HUES64 (cell line): Measurements from ENCODE around the gene LONP2.

Experiments
- H3K27ac ChIP-seq: 2 replicates; pipeline ENCODE4 v1.7.0; 2013; ENCODE audit warnings: low read depth, low read length, inconsistent platforms
- H3K27me3 ChIP-seq: 2 replicates; pipeline ENCODE4 v1.6.1; 2013; ENCODE audit warnings: mild to moderate bottlenecking, low read length; ENCODE audit not compliant: insufficient read depth
- H3K36me3 ChIP-seq: 2 replicates; pipeline ENCODE4 v1.6.1; 2013; ENCODE audit warnings: mild to moderate bottlenecking, low read length; ENCODE audit not compliant: insufficient read depth
- H3K4me1 ChIP-seq: 2 replicates; pipeline ENCODE4 v1.6.1; 2013; ENCODE audit warnings: mild to moderate bottlenecking, low read length, moderate library complexity; ENCODE audit not compliant: insufficient read depth
- H3K4me3 ChIP-seq: 2 replicates; pipeline ENCODE4 v1.5.1; 2013; ENCODE audit warnings: mild to moderate bottlenecking, low read length, moderate library complexity
- H3K9ac ChIP-seq: 2 replicates; pipeline ENCODE4 v1.6.1; 2013; ENCODE audit warnings: mild to moderate bottlenecking, low read depth, low read length
- H3K9me3 ChIP-seq: 2 replicates; pipeline ENCODE4 v1.6.1; 2013; ENCODE audit warnings: low read depth, low read length; ENCODE audit not compliant: insufficient read depth
- WGBS: fragments of 150-250, 120-280 bp; methylation state at CpG from one replicate; pipeline ENCODE4 v1.1.7; 2013; ENCODE audit warnings: missing lambda C conversion rate; 5-methylcytosine and 5-hydroxymethylcytosine counted together

Gene LONP2

DNA sequence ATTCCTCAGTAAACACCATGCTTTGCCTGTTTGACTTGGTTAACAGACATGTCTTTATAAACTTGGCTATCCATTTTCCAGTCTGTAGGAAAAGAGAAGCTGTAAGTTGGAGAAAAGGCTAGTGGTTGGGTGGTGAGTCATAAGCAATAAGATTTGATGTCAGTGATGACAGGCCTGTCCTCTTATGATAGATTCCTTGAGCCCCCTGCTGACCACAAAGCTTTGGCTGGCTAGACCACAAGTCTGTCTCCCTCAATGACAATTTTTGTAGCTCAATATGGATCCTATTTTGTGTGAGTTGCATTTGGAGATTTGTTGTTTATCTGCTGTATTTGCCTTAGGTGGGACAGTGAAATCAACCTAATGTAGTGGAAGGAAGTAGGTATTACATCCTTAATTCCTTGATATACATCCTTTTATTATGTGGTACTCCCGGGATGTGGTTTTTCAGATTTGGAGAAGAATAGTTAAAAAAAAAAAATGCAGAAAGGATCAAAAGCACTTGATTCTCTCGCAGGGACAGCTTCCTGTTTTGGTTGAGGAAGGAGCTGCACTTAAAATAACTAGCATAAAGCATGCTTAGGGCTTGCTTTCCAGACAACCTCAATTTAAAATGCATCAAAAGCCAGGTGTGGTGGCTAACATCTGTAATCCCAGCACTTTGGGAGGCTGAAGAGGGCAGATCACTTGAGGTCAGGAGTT lies 73.7 kb downstream of the LONP2 start:
- WGBS = 83% methylated on average over 2 of the region's 2 CpGs
- Histone ChIP-seq H3K27me3 (no peaks in the 10 kb centered on the region), H3K36me3 (0 out of 2 replicates have a peak, but pooled peaks cover 5% of the 10 kb centered on the region), H3K9ac (no peak overlapping the region), H3K27ac (no peak overlapping the region), H3K4me3 (no peak overlapping the region), H3K4me1 (peaks cover 11% of the 10 kb centered on the region; the same call in 1 of the 2 replicates), H3K9me3 (no peaks in the 10 kb centered on the region)

DNA sequence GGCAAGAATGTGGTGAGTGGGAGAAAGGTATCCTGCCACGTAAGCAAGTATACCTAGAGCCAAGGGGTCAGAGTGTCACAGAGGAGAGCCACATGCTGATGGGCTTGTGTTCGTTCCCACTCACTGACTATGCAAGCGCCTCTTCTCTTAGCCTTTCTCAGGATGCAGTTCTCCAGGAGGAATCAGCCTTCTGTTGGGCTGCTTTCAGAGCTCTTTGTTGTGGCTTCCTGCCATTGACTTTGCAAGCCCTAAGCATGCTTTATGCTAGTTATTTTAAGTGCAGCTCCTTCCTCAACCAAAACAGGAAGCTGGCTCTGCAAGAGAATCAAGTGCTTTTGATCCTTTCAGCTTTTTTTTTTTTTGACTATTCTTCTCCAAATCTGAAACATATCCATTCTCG lies 74.5 kb downstream of the LONP2 start:
- H3K36me3 ChIP-seq = no peaks in the 10 kb centered on the region
- peak overlapping the region; percentile 76 for H3K27ac ChIP-seq
- peaks cover 11% of the 10 kb centered on the region; the same call in 1 of the 2 replicates for H3K4me1 ChIP-seq
- H3K4me3 ChIP-seq = no peak overlapping the region
- WGBS = 56% methylated on average over 4 of the region's 4 CpGs
- no peaks in the 10 kb centered on the region for H3K27me3 ChIP-seq
- 0 out of 2 replicates have a peak overlapping the region, but pooled peaks have one; percentile 4 for H3K9ac ChIP-seq
- H3K9me3 ChIP-seq = no peaks in the 10 kb centered on the region

DNA sequence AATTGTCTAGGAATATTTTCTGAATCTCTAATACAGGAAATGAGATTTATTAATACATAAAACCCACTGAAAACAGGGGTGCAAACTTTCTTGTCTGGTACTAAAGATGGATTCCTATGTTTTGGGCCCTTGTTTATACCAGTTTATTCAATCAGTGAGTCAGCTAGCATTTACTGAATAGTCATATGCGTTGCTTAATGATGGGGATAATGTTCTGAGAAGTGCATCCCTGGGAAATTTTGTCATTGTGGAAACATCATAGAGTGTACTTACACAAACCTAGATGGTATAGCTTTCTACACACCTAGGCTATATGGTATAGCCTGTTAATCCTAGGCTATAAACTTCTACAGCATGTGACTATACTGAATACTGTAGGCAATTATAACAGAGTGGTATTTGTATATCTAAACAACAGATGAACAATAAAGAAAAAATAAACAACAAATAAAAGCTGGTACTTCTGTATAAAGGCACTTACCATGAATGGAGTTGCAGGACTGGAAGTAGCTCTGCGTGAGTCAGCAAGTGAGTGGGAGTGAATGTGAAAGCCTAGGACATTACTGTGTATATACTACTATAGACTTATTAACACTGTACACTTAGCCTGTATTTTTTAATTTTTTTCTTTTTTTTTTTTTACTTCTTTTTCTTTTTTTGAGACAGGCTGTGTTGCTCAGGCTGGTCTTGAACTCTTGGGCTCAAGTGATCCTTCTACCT lies 77.4 kb downstream of the LONP2 start:
- no peak overlapping the region for H3K4me3 ChIP-seq
- H3K9ac ChIP-seq = no peak overlapping the region
- WGBS = 93% methylated on average over 1 of the region's 2 CpGs
- H3K27ac ChIP-seq = no peak overlapping the region
- H3K9me3 ChIP-seq = no peaks in the 10 kb centered on the region
- H3K4me1 ChIP-seq = peaks cover 11% of the 10 kb centered on the region; the same call in 1 of the 2 replicates
- no peaks in the 10 kb centered on the region for H3K27me3 ChIP-seq
- no peaks in the 10 kb centered on the region for H3K36me3 ChIP-seq

DNA sequence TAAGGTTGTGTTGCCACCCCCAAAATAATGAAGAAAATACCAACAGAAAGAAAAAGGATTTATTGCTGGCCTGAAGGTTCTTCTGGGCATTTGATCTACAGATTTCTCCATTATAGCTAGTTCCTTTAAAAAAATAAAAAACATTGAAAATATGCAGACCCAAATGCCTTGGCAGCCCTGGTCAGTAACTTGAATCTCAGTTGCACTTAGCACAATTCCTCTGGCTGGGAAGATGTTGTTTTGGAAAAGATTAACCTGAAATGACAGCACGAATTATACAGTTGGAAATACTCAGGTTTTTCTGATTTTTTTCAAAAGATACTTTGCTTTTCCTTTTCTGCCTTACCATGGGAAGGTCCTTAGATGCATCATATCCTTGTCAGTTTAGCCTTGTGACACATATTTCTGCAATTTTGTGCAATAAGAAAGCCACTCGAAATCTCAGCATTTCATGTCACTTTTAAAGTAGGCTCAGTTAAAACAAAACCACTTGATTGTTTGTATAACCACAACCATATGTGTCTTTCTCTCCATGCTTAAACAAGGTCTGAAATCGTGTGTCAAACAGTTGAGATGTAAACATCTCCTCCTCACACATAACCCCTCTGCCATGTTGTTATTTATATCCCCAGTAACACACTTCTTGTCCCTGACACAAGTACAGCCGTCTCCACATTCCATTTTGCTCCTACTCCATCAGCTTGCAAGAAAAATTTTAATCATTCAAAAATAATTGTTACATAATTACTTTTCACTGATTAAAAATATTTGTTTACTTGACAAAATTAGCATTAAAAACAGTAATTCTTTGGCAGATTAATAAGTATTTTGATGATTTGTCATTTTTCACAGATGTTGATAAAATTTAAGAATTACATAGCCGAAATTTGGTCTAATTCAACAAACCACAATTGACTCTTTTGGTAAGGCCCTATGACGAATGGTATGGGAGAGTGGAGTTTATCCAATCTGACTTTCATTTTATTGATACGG lies 80.0 kb downstream of the LONP2 start:
- no peak overlapping the region for H3K27ac ChIP-seq
- no peak overlapping the region for H3K9ac ChIP-seq
- 92% methylated on average over 4 of the region's 7 CpGs for WGBS
- H3K9me3 ChIP-seq = no peaks in the 10 kb centered on the region
- no peaks in the 10 kb centered on the region for H3K36me3 ChIP-seq
- H3K27me3 ChIP-seq = no peaks in the 10 kb centered on the region
- no peaks in the 10 kb centered on the region for H3K4me1 ChIP-seq
- H3K4me3 ChIP-seq = no peak overlapping the region

DNA sequence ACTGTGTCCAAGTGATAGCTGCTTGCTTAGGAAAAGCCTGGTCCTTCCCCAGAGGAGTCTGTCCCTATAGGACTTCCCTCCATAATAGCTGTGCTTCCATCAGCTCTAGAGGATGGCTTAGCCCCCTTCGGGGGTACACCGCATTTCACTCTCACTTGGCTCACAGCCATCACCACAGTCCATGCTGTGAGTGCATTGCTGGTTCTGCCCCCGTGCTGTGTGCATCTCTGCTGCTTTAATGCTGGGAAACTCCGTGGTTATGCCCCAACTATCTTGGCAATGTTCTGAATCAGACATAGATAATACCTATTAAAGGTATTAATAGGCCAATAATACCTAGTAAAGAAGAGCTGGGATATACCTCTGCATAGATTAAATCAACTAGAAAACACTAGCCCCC lies 82.8 kb downstream of the LONP2 start:
- Histone ChIP-seq H3K36me3 (no peaks in the 10 kb centered on the region), H3K27me3 (no peaks in the 10 kb centered on the region), H3K9me3 (no peaks in the 10 kb centered on the region), H3K4me1 (no peaks in the 10 kb centered on the region), H3K9ac (no peak overlapping the region), H3K27ac (no peak overlapping the region), H3K4me3 (no peak overlapping the region)
- WGBS = 85% methylated on average over 4 of the region's 4 CpGs

DNA sequence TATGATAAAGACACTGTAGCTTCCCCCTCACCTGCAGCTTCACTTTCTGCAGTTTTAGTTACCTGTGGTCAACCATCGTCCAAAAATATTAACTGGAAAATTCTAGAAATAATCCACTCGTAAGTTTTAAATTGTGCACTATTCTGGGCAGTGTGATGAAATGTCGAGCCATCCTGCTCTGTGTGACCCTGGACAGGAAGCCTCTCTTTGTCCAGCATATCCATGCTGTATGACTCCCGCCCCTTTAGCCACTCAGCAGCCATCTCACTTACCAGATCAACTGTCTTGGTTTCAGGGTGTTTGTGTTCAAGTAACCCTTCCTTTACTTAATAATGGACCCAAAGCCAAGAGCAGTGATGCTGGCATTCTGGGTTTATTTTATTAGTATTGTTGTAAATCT lies 85.0 kb downstream of the LONP2 start:
- no peak overlapping the region for H3K9ac ChIP-seq
- no peaks in the 10 kb centered on the region for H3K36me3 ChIP-seq
- 90% methylated on average over 4 of the region's 4 CpGs for WGBS
- no peaks in the 10 kb centered on the region for H3K9me3 ChIP-seq
- no peak overlapping the region for H3K4me3 ChIP-seq
- peaks cover 5% of the 10 kb centered on the region; the same call in 1 of the 2 replicates for H3K4me1 ChIP-seq
- no peaks in the 10 kb centered on the region for H3K27me3 ChIP-seq
- H3K27ac ChIP-seq = no peak overlapping the region

DNA sequence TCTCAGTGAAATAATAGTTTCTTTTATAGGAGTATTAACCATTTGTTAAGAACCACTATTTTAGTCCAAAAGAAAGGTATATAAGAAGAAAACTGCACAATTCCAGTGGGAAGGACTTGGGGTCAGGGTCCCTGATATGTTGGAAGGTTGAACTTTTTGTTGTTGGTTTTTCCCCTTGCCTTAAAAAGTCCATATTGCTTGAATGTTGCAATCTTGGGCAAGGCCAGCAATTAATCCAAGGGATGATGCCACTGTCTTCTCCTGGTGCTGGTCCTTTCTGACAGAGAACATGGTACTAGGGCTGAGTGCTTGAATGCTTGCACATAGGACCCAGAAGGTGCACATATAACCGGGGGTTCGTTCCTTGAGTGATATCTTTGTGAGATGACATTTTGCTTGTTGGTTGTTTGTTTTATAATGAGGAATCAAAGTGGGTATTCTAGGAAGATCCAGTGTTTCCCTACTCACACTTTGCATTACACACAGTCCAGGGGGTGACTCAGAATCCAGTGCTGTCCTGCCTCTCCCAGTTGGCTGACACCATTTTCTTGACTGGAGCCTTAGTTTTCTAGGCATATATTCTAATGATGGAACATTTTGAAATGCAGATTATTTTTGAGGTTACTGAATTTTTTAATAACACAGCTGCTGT lies 86.2 kb downstream of the LONP2 start:
- Histone ChIP-seq H3K27me3 (no peaks in the 10 kb centered on the region), H3K27ac (no peak overlapping the region), H3K9me3 (no peaks in the 10 kb centered on the region), H3K9ac (no peak overlapping the region), H3K36me3 (peaks cover 8% of the 10 kb centered on the region), H3K4me3 (no peak overlapping the region), H3K4me1 (peaks cover 6% of the 10 kb centered on the region)
- WGBS = 96% methylated on average over 2 of the region's 2 CpGs

DNA sequence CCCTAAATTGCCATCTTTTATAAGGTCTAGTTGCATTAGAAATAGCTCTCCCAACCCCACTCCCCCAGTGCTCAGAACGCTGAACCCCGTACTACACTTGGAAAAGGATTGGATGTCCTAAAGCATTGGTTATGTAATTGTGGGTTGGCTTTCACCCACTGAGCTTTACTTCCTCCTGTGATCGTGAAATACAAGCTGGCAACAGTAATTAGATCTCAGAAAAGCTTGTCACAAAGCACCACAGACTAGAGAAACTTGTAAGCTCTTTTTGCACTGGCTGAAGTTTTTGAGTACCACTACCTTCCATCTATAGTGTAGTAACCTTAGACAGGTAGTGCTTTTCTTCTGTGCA lies 86.7 kb downstream of the LONP2 start:
- Histone ChIP-seq H3K4me3 (no peak overlapping the region), H3K4me1 (peaks cover 11% of the 10 kb centered on the region), H3K27ac (no peak overlapping the region), H3K36me3 (peaks cover 9% of the 10 kb centered on the region), H3K9ac (no peak overlapping the region), H3K9me3 (no peaks in the 10 kb centered on the region), H3K27me3 (no peaks in the 10 kb centered on the region)
- 100% methylated on average over 2 of the region's 3 CpGs for WGBS

DNA sequence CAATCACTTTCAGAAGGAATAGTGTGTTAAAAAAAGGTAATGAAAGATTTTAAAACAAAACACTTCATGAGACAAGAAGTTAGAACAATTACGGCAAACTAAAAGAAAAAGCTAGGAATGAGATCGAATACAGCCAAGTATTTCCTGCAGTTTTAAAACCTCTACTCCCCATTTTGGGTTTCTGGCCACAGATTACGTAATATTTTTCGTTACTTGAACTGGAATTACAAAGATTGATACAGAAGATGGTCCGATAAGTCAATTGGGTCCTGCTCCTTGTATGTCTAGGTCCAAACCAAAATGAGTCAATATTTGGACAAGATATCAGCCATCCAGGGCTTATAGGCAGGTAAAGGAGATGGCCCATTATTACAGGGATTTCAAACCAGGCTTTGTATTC lies 88.9 kb downstream of the LONP2 start:
- no peaks in the 10 kb centered on the region for H3K27me3 ChIP-seq
- H3K9me3 ChIP-seq = no peaks in the 10 kb centered on the region
- H3K36me3 ChIP-seq = peaks cover 15% of the 10 kb centered on the region
- no peak overlapping the region for H3K27ac ChIP-seq
- 94% methylated on average over 5 of the region's 5 CpGs for WGBS
- no peak overlapping the region for H3K9ac ChIP-seq
- no peak overlapping the region for H3K4me3 ChIP-seq
- peaks cover 17% of the 10 kb centered on the region for H3K4me1 ChIP-seq

DNA sequence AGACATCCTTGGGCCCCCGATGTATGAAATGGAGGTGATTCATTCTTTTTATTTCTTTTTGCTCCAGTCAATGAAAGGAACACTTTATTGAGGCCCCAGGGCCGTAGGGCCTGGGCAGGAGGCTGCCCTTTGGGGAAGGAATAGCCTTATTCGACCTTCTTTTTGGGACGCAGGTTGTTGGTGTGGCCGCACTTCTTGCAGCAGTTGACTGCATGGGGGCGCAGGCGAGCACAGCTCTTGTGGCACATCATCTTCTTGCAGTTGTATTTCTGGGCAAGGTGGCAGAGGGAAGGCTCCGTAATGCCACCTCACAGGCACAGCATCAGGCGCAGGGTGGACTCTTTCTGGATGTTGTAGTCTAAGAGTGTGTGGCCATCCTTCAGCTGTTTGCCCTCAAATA lies 90.2 kb downstream of the LONP2 start:
- Histone ChIP-seq H3K27me3 (no peaks in the 10 kb centered on the region), H3K27ac (no peak overlapping the region), H3K4me3 (no peak overlapping the region), H3K36me3 (peaks cover 15% of the 10 kb centered on the region), H3K4me1 (peaks cover 17% of the 10 kb centered on the region), H3K9ac (no peak overlapping the region), H3K9me3 (no peaks in the 10 kb centered on the region)
- 88% methylated on average over 9 of the region's 9 CpGs for WGBS
